SHP77 treated with DMSO at 0.1 percent for 48 hours (cell line): ENCODE measurements around the gene CFAP74.
"Not testable (repeated sequence)": the region's sequence is repeated elsewhere in the genome, so short reads cannot be mapped to it uniquely, and the experiment has no call there.

ENCODE experiments used
- DNase-seq: peaks from one replicate; lab custom pipeline; 2025; lab: John Stamatoyannopoulos, UW

CFAP74 gene

DNA sequence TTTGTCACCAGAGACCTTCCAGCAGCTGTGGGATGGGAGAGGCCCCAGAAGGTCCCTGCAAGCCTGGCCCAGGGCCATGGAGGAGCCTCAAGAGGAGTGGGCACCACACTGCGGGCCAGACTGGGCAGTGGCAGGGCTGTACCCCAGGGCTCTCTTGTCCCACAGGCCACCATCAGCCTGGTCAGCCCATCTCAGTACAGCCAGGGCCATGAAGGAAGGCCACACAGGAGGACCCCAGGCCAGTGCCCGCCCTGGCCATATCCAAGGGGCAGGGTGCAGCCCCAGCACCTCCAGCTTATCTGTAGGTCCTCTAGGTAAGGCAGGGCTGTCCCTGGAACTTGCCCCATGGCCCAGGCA, 109.6 kb downstream of the CFAP74 start:
- DNase-seq, result no peak

DNA sequence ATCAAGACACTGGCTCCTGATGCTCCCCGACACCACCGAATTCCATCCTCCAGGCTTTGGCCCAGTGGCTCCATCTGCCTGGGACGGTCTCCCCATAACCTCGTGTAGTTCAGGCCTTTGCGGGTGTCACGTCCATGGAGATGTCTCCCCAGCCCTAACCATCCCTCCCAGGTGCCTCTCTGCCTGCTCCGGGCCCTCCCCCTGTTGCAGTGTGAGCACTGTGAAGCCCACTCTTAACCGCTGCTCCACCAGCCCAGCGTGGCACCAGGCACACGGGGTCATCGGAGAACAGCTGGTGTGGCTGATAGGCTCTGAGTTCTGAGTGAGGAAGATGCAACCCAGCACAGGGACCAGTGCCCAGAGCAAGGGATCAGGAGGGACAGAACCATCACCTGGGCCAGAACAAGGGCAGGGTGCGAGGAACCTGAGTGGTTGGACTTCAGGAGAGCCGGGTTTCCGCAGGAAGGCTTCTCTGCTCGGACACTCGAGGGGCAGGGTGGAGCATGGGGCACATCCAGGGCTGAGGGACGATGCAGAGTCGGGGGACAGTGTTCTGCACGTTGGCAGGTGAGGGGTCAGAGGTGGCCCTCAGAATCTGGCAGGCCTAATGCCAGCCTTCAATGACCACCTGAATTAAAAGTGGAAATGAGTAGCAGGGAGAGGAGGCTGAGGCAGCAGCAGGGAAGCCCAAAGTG, 110.1 kb downstream of the CFAP74 start:
- DNase-seq, result no peak

DNA sequence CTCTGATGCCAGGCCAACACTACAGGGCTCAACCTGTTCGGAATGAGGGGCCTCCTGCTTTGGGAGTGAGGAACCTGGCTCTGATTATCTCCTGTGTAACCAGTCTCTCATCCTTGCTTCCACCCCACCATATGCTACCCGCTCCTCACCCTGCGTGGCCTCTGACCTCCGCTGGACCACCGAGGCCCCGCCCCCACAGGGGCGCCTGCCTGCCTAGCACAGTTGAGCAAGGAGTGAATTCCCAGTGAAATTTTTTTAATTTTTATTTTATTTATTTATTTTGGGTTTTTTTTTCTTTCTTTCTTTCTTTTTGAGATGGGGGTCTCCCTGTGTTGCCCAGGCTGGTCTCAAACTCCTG, 110.8 kb downstream of the CFAP74 start:
- DNase-seq, result no peak

DNA sequence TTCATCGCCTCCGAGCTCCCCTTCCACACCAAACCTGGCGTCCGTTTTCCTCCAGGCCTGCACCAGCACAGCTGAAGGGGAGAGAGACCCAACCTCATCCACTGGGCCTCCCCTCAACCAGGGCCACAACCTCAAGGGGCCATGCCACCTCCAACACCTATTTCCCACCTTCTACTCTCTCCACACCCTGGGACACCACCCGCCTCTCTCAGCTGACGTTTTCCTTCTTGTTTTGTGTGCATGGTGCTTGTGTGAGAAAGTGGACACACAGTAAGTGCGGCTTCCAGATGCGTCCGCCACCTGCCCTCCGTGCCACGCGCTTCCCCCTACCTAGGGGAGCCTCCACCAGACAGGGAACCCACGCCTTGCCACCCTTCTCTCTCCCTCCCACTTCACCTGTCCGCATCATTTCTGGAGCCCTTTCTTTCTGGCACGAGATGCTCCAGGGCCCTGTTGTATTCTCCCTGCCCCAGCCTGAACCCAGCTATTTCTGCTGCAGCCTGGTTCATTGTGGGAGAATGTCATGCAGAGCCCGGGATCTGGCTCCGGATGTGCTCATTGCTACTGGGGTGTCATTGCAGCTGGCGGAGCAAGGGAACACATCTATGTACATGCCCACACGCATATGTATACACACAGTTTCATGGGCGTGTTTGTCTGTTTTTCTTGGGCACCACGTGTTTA, 111.4 kb downstream of the CFAP74 start:
- no peak for DNase-seq

DNA sequence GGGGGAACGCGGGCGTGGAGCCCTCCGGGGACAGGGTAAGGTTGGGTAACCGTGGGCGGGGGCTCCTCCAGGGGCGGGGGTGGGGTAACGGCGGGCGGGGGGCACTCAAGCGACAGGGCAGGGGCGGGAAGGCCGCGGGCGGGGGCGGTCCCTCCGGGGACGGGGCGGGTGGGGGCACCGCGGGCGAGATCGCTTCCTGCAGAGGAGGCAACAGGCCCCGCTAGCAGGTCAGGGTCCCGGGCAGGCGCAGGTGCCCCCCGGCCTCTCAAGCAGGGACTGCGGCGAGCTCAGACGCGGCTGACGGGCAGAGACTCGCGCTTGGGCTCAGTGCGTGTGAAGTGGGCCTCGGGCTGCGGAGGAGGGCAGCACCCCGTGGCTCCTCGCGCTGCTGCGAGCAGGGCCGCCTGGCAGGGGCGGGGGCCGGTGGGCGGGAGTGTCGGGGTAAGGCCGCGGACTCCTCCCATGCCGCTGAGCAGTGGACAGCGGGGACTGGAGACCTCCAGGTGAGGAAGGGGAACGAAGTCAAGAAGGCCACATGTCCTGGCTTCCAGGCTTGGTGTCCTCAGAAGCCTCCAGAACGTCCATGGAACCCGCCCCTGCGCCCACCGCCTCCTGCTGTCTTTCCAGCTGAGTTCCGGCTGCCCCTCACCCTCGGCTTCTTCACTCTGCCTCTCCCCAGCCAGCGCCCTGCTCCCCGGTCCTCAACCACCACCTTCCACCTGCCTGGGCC, 112.1 kb downstream of the CFAP74 start:
- DNase-seq, result peak; percentile 28

DNA sequence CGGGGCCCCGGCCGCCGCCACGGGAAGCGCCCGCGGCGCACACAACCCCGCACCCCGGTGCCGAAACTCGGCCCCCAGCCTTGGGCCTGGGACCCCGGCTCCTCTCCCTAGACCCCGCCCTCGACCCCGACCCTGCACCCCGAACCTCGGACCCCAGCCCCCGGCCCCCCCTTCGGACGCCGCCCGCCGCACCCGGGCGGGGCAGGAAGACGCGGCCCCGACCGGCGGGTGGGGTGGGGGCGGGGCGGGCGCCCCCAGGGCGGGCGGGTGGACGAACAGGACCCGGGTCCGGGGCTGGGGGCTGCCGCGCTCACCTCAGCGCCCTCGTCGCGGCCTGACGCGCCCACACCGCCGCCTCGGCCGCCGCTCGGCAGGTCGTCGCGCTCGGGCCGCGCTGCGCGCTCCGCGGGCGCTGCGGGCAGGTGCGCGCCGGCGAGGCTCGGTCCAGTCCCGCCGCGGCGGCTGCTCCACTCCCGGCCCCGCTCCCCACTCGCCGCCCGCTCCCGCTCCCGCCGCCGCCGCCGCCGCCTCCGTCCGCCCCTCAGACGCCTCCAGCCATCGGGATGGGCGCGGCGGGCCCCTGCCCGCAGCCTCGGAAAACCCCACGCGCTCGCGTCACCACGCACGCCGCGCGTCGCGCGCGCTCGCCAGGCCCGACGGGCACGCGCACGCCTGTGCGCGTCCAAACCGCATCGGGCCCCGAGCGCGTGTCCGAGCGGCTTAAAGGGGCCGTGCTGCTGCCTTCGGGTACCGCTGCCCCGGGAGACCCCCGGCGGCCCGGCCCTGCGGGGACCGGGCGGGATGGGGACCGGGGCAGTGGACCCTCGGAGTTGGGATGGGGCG, 112.9 kb downstream of the CFAP74 start, which contains the start of gene GNB1:
Gene GNB1 (minus strand): TSS at position 582 of the 843 bp plus-strand sequence. CDS start 65,634 bp downstream, outside the sequence.
- DNase-seq, result peak; percentile 42

DNA sequence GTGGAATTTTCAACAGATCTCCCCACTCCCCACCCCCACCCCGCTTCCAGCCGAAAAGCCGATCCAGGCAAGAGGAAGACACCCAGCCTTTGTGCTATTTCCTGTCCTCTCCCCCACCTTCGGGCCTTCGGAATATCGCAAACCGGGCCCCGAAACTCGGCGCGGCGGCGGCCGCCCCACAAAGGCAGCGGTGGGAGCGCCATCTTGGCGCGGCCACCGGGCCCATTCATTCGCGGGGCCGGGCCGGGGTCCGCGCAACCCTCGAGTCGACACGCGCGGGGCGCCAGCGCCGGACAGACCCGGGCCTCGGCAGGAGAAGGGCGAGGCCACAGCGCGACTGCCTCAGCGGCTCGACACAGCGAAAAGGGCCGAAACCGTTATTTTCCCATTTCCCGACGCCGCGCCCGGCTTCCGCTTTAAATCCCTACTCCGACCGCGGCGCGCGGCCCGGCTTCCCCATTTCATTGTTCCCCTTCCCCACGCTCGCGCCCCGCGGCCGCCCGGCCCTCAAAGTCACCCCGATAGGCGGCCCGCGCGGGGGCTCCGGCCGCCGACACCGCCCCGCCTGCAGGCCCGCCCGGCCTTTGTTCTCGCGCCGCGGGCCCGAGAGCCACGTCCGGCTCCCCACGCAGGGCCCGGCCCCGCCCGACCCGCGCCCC, 113.6 kb downstream of the CFAP74 start:
- DNase-seq, result no peak

DNA sequence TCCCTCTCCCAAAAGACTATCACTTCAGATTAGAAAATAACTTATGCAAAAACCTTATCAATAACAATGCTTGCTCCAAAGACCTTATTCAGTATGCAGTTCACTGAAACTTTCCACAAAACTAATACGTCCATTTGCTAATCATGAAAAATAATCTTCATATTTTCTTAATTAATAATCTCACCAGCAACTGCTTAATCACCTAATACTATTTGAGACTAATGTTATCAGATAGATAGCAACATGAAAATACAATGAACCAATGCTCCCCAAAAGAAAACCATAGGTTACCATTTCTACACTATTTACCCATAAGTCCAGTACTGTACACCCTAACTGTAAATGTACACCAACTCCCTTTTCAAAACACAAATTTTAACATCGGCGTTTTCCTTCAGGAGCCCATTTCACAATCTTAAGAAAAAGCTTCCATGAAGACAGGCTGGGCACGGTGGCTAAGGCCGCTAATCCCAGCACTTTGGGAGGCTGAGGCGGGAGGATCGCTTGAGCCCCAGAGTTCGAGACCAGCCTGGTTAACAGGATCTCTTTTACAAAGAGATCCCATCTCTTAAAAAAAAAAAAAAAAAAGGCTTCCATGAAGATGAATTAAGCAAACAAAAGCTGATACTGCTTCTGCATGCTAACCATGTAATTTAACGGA, 114.4 kb downstream of the CFAP74 start:
- no peak for DNase-seq

DNA sequence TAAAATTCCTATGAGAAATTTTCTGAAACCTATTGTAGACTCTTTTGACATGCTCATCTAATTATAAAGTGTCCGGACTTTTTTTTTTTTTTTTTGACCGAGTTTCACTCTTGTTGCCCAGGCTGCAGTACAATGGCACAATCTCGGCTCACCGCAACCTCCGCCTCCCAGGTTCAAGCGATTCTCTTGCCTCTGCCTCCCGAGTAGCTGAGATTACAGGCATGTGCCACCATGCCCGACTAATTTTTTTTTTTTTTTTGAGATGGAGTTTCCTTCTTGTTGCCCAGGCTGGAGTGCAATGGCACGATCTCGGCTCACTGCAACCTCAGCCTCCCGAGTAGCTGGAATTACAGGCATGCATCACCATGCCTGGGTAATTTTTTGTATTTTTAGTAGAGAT, 119.7 kb downstream of the CFAP74 start:
- DNase-seq, result not testable (repeated sequence)

DNA sequence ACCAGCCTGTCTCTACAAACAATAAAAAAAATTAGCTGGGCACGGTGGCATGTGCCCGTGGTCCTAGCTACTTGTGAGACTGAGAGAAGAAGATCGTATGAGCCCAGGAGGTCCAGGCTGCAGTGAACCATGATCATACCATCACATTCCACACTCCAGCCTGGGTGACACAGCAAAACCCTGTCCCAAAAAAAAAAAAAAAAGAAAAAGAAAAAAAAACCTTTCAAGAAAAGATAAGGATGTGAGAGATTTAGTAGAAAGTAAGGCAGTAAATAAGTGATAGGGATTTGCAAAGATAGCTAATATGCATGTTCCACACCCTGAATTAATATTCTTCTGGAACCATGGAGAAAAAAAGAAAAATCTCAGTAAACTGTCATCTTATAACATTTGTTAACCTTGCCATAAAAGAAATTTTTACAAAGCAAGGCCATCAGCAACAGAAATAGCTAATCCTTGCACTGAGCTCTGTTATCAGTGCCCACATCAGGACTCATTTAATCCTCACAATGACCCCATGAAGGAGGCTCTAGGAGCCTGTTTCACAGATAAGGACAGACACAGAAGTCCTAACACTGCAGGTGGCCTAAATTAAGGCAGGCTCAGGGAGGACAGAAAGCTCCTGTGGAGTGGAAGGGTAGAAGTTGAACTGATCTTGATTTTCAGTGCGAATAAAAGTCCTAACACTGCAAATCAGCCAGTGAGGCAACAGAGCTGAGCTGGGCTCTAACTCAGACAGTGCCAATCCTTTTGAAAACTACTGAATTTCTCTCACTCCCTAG, 120.3 kb downstream of the CFAP74 start:
- DNase-seq, result no peak

DNA sequence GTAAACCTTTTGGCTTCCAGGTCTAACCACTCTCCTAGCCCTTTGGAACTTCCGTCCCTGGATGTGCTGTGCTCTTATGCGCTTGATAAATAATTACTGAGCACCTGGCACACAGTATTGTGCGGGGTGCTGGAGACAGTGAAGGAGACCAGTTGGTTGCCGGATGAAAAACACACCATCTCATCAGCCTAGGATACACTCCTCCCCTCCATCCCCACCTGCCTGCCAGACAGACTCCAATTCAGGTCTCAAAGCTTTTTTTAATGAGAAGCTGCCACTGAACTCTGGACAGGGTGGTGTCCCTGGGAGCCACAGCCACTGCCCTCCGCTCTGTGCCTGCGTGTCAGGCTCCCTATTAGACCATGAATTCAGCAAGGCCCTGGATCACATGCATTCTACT, 121.9 kb downstream of the CFAP74 start:
- DNase-seq, result no peak

DNA sequence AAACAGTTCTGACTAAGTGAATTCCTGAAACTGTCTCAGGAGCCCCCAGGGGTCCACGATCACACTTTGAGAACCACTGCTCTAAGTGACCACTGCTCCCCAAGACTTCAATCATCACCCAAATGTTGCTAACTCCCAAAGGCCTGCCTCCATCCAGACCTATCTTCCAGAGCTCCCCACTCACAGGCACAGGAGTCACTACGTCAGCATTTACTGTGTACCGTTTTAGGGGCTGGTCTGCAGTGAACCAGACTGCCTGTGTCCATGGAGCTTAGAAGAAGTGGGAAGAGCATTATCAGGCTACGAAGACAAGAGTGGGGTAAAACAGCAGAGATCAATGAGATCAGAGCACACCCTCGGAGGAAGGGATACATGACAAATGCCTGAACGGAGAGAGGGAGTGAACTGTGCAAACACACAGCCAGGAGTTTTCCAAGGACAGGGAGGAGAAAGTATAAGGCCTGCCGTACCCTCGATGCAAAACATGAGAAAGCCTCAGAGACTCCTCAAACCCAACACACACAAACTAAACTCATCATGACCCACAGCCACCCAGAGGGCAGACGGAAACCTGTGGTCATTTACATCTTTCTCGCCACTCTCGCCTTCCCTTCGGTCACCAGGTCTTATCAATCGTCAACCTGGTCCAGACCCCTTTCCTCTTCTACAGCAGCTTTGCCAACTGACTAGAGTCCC, 122.8 kb downstream of the CFAP74 start:
- DNase-seq, result no peak

DNA sequence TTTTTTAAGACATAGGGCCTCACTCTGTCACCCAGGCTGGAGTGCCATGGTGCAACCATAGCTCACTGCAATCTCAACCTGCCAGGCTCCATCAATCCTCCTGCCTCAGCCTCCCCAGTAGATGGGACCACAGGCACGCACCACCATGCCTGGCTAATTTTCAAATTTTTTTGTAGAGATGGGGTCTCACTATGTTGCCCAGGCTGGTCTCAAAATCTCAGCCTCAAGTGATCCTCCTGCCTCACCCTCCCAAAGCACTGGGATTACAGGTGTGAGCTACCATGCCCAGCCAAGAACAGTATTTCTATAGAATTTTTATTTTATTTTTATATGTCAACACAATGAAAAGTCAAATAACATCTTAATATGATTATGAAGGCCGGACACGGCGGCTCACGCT, 123.6 kb downstream of the CFAP74 start:
- DNase-seq, result no peak

DNA sequence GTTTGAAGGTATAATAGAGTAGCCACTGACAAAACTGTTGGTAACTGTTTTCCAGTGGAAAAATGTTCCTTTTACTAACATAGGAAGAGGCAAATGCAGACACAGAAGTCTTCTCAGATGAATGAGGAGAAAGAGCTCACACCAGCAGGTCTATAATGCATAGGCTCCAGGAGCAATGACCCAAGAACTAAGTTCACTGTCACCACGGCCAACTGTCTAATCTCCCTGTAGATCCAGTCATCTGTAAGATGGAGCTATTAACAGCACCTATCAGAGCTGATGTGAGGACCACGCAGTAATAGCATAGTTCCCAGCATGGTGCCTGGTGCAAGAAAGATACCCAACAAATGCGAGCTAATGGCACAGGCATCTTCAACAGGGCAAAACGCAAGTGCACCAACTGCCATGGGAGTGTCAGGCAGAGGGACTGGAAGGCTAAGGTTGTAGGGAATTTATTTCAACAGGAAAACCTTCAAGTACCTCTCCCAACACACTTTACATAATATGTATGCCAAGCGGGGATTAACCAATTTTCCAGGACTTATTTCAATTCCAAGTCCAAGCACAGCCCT, 125.6 kb downstream of the CFAP74 start:
- no peak for DNase-seq

DNA sequence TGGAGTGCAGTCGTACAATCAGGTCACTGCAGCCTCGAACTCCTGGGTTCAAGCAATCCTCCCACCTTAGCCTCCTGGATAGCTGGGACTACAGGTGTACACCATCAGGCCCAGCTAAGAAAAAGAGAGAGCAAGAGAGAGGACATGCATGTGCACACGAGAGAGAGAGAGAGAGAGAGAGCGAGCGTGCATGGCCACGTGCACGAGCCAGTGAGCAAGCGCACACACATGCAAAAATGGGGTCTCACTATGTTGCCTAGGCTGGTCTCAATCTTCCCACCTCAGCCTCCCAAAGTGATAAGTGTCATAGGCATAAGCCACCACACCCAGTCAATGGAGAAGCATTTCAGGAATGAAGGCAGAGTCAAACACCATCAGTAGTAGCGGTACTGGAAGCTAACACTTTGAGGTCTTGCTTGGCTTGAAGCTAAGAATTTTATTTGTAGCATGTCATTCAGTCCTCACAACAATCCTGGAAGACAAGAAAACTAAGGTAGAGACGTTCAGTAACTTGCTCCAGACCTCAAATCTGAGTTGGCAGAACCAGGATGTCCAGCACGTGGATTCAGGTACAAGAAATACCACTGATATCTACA, 127.2 kb downstream of the CFAP74 start:
- no peak for DNase-seq

DNA sequence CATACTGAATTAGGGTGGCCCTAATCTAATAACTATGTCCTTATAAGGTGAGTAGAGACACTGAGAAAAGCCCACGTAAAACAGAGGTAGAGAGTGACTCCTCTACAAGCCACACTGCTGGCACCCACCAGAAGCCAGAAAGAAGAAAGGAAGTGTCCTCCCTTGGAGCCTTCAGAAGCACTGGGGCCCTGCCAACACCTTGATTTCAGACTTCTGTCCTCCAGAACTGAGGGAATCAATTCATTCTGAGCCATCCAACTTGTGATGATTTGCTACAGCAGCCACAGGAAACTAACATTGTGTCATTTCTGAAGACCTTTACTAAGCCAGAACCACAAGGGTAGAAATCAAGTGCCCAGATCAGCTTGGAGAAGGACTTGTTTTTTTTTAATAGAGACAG, 127.7 kb downstream of the CFAP74 start:
- no peak for DNase-seq

DNA sequence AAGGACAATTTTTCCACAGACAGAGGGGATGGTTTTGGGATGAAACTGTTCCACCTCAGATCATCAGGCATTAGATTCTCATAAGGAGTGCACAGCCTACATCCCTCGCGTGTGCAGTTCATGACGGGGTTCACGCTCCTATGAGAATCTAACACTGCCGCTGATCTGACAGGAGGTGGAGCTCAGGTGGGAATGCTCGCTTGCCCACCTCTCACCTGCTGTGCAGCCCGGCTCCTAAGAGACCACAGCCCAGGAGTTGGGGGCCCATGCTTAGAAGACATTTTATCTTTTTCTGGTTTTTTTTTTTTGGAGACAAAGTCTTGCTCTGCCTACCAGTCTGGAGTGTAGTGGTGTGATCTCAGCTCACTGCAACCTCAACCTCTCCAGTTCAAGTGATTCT, 128.7 kb downstream of the CFAP74 start:
- DNase-seq, result no peak

DNA sequence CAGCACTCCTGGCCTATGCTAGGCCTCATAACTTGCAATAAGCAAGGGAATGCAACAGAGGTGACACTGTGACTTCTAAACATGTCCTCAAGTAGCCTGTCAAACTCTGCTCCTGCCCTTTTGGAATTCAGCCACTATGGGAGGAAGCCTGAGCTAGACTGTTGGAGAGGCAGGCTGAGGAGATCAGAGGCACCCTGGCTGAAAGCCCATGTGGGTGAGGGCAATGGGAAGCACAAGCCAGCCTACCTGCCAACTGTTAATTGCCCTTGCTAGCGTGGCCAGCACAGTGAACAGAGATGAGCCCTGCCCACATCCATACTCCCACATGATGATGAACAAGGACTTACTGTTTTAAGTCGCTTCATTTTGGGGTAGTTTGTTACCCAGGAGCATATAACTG, 130.4 kb downstream of the CFAP74 start:
- no peak for DNase-seq
